ENCODE data around the gene TTC7B. TPM values are rescaled to one million over a fixed set of nuclear protein-coding genes. Genes with fewer than 3 reads are reported as not detected.

Gene TTC7B
- total and polyA plus RNA-seq, 2 experiments from 2014 or later, result 5.2 to 28.2 TPM

DNA sequence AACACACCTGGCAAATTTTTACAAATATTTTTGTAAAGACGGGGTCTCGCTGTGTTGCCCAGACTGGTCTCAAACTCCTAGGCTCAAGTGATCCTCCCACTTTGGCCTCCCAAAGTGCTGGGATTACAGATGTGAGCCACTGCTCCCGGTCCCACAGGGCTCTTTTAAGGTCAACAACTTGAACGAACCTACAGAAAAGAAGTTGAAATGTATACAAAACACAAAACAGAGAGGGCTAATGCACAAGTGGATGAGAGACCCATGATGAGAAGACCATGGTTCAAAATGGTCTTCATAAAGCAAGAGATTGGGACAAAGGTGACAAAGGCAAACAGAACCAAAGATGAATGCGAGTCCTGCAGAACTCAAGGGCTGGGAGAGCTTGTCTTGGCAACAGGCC is 328.0 kb downstream of the TTC7B start:
- no peak overlapping the region for H3K9ac ChIP-seq
- no peaks in the 10 kb centered on the region for H3F3A ChIP-seq (ENCODE audit: insufficient read depth)
- H3K4me3 ChIP-seq, result no peak overlapping the region
- no peaks in the 10 kb centered on the region for H3K9me2 ChIP-seq (ENCODE audit: insufficient read depth)
- no peaks in the 10 kb centered on the region for H3K79me2 ChIP-seq (ENCODE audit: insufficient read depth)
- DNase-seq, result no peak
- no peak overlapping the region for H3K4me2 ChIP-seq (ENCODE audit: unreplicated experiment)
- no peaks in the 10 kb centered on the region for H4K20me1 ChIP-seq (ENCODE audit: insufficient read depth)
- H3K4me1 ChIP-seq (ENCODE audit: insufficient read depth), result peaks cover 13% of the 10 kb centered on the region
- no peaks in the 10 kb centered on the region for H3K27me3 ChIP-seq (replicated peaks; ENCODE audit: insufficient read depth)
- H2AFZ ChIP-seq, result no peak overlapping the region
- in situ Hi-C loops (cut with MboI), result no loop called here
- 47 to 52% methylated on average over 5 of the region's 5 CpGs for WGBS, 2 experiments (ENCODE audit: low coverage in 1 of 2, low lambda C conversion rate in 2 of 2, missing lambda C conversion rate in 2 of 2)
- H3K36me3 ChIP-seq (ENCODE audit: low read depth), result no peaks in the 10 kb centered on the region
- no peak for TF ChIP-seq EZH2phosphoT487 (IDR thresholded peaks at IDR 0.05; ENCODE audit: insufficient read depth, low read depth)
- no peak for TF ChIP-seq EZH2 (IDR thresholded peaks at IDR 0.05; ENCODE audit: insufficient read depth, poor library complexity, severe bottlenecking)
- H3K27ac ChIP-seq, result no peak overlapping the region
- no peaks in the 10 kb centered on the region for H3K9me3 ChIP-seq (ENCODE audit: low read depth)

DNA sequence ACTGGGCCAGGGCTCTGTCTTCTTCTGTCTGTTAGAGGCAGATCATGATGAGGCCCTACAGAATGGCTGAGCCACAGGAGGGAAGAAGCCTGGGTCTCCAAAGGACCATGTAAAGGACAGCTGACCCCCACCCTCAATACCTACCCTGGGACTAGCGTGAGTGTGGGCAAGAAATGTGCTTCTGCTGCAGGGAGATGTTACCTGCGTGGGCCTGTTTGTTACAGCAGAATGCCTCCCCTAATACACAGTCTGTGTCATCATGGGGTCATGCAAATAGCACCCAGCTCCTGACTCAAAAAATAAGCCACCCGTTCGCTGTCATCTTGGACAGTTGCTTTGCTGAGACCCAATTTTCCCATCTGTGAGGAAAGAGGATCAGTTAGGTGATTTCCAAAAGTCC is 328.8 kb downstream of the TTC7B start:
- DNase-seq, result no peak
- H3K27me3 ChIP-seq (replicated peaks; ENCODE audit: insufficient read depth), result no peaks in the 10 kb centered on the region
- H3K4me1 ChIP-seq (ENCODE audit: insufficient read depth), result peaks cover 13% of the 10 kb centered on the region
- no peak overlapping the region for H2AFZ ChIP-seq
- H3K9me3 ChIP-seq (ENCODE audit: low read depth), result no peaks in the 10 kb centered on the region
- H3K79me2 ChIP-seq (ENCODE audit: insufficient read depth), result no peaks in the 10 kb centered on the region
- no peaks in the 10 kb centered on the region for H3K9me2 ChIP-seq (ENCODE audit: insufficient read depth)
- H3K4me2 ChIP-seq (ENCODE audit: unreplicated experiment), result no peak overlapping the region
- no peaks in the 10 kb centered on the region for H3K36me3 ChIP-seq (ENCODE audit: low read depth)
- no peak for TF ChIP-seq EZH2phosphoT487 (IDR thresholded peaks at IDR 0.05; ENCODE audit: insufficient read depth, low read depth)
- TF ChIP-seq EZH2 (IDR thresholded peaks at IDR 0.05; ENCODE audit: insufficient read depth, poor library complexity, severe bottlenecking), result no peak
- no peak overlapping the region for H3K27ac ChIP-seq
- in situ Hi-C loops (cut with MboI), result no loop called here
- H3K9ac ChIP-seq, result no peak overlapping the region
- H3F3A ChIP-seq (ENCODE audit: insufficient read depth), result no peaks in the 10 kb centered on the region
- H4K20me1 ChIP-seq (ENCODE audit: insufficient read depth), result no peaks in the 10 kb centered on the region
- H3K4me3 ChIP-seq, result no peak overlapping the region
- WGBS, 2 experiments (ENCODE audit: low coverage in 1 of 2, low lambda C conversion rate in 2 of 2, missing lambda C conversion rate in 2 of 2), result 55 to 57% methylated on average over 4 of the region's 4 CpGs

DNA sequence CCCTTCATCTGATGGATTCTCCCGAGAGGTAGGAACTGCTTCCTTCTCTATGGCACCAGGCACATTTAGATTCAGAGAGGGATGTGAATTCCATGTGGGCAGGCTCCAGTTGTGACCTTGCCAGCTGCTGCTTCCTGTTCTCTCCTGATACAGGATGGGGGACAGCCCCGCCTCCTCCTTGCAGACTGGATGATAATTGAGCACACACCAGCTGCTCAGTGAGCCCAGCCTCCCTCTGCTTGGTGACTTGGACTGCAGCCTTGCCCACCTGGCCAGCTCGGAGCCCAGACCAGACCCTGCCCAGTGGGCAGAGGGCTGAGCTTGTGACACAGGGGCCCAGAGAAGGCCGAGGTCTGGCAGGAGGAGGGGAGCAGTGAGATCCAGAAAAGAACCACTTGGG is 329.2 kb downstream of the TTC7B start:
- Histone ChIP-seq H4K20me1 (ENCODE audit: insufficient read depth) (no peaks in the 10 kb centered on the region), H3K9me2 (ENCODE audit: insufficient read depth) (no peaks in the 10 kb centered on the region), H3K79me2 (ENCODE audit: insufficient read depth) (no peaks in the 10 kb centered on the region), H3K9me3 (ENCODE audit: low read depth) (no peaks in the 10 kb centered on the region), H3F3A (ENCODE audit: insufficient read depth) (no peaks in the 10 kb centered on the region), H3K9ac (no peak overlapping the region), H3K4me3 (no peak overlapping the region), H3K27ac (no peak overlapping the region), H3K27me3 (replicated peaks; ENCODE audit: insufficient read depth) (no peaks in the 10 kb centered on the region), H3K36me3 (ENCODE audit: low read depth) (no peaks in the 10 kb centered on the region), H3K4me2 (ENCODE audit: unreplicated experiment) (no peak overlapping the region), H2AFZ (no peak overlapping the region), H3K4me1 (ENCODE audit: insufficient read depth) (peaks cover 10% of the 10 kb centered on the region)
- 15 to 23% methylated on average over 4 of the region's 4 CpGs for WGBS, 2 experiments (ENCODE audit: low coverage in 1 of 2, low lambda C conversion rate in 2 of 2, missing lambda C conversion rate in 2 of 2)
- in situ Hi-C loops (cut with MboI), result no loop called here
- DNase-seq, result no peak
- TF ChIP-seq EZH2phosphoT487 (IDR thresholded peaks at IDR 0.05; ENCODE audit: insufficient read depth, low read depth) (no peak), EZH2 (IDR thresholded peaks at IDR 0.05; ENCODE audit: insufficient read depth, poor library complexity, severe bottlenecking) (no peak)

DNA sequence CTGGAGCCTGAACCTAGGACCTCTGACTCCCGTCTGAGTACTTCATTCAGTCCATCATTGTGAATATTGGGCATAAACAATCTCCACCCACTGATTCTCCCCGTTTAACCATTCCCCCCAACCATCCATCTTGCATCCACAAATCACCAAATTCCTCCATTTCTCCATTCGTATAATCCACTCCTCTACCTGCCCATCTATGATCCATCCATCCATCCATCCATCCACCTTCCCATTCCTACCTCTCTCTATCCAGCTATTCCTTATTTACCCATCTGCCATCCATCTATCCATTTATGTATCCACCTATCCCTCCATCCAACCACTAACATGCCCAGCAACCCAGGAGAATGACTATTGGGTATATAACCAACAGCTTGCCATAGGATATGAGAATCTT is 331.9 kb downstream of the TTC7B start:
- Histone ChIP-seq H3K27me3 (replicated peaks; ENCODE audit: insufficient read depth) (no peaks in the 10 kb centered on the region; the same call in 1 of the 2 replicates), H4K20me1 (ENCODE audit: insufficient read depth) (no peaks in the 10 kb centered on the region), H3K9me3 (ENCODE audit: low read depth) (no peaks in the 10 kb centered on the region), H3K4me1 (ENCODE audit: insufficient read depth) (no peaks in the 10 kb centered on the region), H3K9me2 (ENCODE audit: insufficient read depth) (no peaks in the 10 kb centered on the region), H3K4me2 (ENCODE audit: unreplicated experiment) (no peak overlapping the region), H3K9ac (no peak overlapping the region), H3K36me3 (ENCODE audit: low read depth) (no peaks in the 10 kb centered on the region), H3K79me2 (ENCODE audit: insufficient read depth) (no peaks in the 10 kb centered on the region), H3K4me3 (no peak overlapping the region), H3F3A (ENCODE audit: insufficient read depth) (no peaks in the 10 kb centered on the region), H3K27ac (no peak overlapping the region), H2AFZ (no peak overlapping the region)
- no peak for DNase-seq
- TF ChIP-seq EZH2phosphoT487 (IDR thresholded peaks at IDR 0.05; ENCODE audit: insufficient read depth, low read depth) (no peak), EZH2 (IDR thresholded peaks at IDR 0.05; ENCODE audit: insufficient read depth, poor library complexity, severe bottlenecking) (no peak)
- WGBS, 2 experiments (ENCODE audit: low coverage in 1 of 2, low lambda C conversion rate in 2 of 2, missing lambda C conversion rate in 2 of 2), result 23 to 26% methylated on average over 3 of the region's 3 CpGs
- in situ Hi-C loops (cut with MboI), result no loop called here

DNA sequence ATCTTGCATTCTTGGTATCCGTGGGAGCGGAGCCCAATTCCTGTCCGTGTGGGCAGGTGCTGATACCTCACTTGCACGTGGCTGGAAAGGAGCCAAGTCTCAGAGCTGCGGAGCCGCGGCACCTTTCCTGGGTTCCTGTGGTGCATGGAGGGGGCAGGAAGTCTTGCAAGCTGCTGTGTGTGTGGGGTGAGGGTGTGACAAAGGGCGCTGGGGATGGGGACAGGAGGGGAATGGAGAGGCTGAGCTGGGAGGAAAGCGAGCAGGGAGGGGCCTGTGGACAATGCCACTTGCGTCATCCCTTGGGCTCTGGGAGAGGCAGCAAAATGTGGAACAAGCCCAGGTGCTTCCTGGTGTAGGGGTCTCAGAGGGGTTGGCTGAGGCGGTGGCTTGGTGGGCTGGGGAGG is 332.7 kb downstream of the TTC7B start:
- Histone ChIP-seq H3K9me2 (ENCODE audit: insufficient read depth) (no peaks in the 10 kb centered on the region), H3K9me3 (ENCODE audit: low read depth) (no peaks in the 10 kb centered on the region), H2AFZ (no peak overlapping the region), H3K27me3 (replicated peaks; ENCODE audit: insufficient read depth) (peaks cover 3% of the 10 kb centered on the region), H3K79me2 (ENCODE audit: insufficient read depth) (no peaks in the 10 kb centered on the region), H3K9ac (no peak overlapping the region), H4K20me1 (ENCODE audit: insufficient read depth) (no peaks in the 10 kb centered on the region), H3K36me3 (ENCODE audit: low read depth) (no peaks in the 10 kb centered on the region), H3K4me3 (no peak overlapping the region), H3K4me1 (ENCODE audit: insufficient read depth) (no peaks in the 10 kb centered on the region), H3K27ac (no peak overlapping the region), H3K4me2 (ENCODE audit: unreplicated experiment) (no peak overlapping the region), H3F3A (ENCODE audit: insufficient read depth) (no peaks in the 10 kb centered on the region)
- in situ Hi-C loops (cut with MboI), result no loop called here
- WGBS, 2 experiments (ENCODE audit: low coverage in 1 of 2, low lambda C conversion rate in 2 of 2, missing lambda C conversion rate in 2 of 2), result 17 to 20% methylated on average over 10 to 11 of the region's 11 CpGs
- TF ChIP-seq EZH2 (IDR thresholded peaks at IDR 0.05; ENCODE audit: insufficient read depth, poor library complexity, severe bottlenecking), result no peak
- no peak for TF ChIP-seq EZH2phosphoT487 (IDR thresholded peaks at IDR 0.05; ENCODE audit: insufficient read depth, low read depth)
- no peak for DNase-seq
